ENCODE measurements around the gene ZCCHC4.

The ZCCHC4 gene

DNA sequence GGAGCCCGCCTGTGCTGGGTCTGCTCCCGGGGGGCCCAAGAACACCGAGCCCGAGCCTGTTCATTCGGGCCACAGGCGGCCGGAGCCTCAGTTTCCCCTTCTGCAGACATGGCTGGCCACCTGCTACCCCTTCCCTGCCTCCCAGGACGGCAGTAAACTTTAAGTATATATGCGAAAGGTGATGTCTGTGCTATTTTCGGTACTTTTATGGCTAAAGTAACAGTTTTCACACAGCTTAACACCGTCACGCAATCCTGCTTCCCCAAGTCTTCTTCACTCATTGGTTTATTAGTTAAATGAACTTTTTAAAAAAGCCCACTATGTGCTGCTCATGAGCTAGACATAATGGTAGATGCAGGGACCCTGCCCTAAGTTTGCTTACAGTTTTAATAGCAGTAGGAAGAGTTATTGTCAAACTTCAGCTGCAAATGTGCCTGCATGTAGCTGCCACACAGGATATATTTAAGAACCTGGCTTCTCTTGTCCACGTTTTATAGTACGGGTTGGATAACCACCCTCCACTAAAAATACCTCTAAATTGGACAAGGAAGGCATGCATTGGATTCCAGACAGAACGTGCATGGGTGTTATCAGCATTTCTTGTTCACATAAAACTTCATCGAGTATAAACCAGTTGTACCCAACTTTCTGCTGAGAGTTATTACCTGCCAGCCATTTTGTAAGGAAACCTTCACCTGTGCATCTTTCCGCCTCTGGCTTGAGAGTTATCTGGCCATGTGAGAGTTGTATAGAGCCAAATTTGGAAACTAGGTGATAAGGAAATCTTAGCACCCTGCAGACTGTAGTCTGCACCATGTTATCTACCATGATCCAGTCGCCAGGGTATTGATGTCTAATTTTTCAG is 65.2 kb downstream of the ZCCHC4 start:
- no peak for DNase-seq (ENCODE audit: low read depth, low spot score)

- no peak for DNase-seq (ENCODE audit: low read depth, low spot score)
Measured at GRCh38 chr4:25378437-25378743, 65.8 kb downstream of the ZCCHC4 start.

DNA sequence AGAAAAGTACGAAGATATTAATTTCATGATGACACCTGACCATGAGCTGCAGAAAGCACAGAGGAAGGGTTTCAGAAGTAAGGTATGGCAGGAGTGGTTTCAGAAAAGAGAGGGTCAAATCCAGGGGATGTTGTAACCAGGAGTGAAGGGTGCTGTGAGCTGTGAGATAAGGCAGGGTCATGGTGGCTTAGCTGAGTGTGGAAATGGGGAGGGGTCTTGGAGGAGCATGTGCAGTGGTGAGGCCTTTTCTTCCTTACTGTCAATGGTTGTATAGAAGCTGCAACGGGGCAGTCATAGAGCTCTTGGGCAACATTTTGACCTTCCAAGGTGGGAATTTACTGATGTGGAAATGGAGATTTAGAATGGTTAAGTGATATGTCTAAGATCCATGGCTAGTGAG is 67.0 kb downstream of the ZCCHC4 start:
- DNase-seq (ENCODE audit: low read depth, low spot score) = no peak

- no peak for DNase-seq (ENCODE audit: low read depth, low spot score)
Measured at GRCh38 chr4:25383647-25384046, 71.1 kb downstream of the ZCCHC4 start.

DNA sequence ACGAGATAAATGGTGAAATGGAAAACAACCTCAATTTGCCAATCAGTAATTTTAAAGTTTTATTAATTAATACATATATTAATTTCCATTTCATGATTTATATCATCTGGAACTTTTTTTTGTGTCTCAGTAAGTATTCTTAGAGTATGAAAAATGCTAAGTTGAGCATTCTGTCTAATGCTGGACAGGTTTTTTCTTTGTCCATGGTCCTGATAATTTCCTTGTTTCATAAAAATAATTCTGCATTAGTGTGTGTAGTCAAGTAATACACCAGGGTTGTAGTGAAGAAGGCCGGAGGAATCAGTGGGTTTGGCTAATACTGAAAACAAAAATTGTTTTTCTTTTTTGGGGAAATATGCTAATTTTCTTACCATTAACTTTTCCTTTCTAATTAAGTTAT is 74.4 kb downstream of the ZCCHC4 start:
- no peak for DNase-seq (ENCODE audit: low read depth, low spot score)

DNA sequence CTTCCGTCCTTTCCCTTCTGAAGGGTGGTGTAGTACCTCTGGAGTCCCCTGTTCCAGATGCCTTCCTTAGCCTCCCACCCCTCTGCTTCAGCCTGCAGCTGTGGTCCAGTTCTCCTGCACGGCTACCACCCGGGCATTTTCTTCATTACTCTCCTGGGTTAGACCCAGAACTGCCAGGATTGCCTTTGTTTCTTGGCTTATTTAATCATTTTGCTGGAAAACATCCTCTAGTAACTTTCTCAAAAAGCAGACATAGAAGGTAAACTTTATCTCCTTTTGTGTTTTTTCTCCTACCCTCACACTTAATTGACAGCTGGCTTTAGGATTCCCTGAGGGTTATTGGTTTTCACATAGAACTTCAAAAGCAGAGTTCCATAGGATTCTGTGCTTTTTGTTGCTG is 84.7 kb downstream of the ZCCHC4 start:
- no peak for DNase-seq (ENCODE audit: low read depth, low spot score)

DNA sequence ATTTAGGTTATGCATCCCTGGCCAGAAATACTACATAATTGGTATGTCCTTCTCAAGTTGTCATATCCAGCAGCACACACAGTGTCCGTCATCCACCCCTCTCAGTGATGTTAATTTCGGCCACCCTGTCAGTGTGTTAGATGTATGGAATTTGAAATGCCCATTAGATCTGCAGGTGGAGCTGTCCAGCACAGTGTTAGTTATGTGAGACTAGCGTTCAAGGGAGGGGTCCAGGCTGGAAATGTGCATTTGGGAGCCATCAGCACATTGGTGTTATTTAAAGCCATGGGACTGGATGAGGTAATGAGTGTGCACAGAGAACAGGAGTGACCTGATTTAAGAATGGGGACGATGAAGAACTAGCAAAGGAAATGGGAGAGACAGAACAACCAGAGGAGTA is 86.9 kb downstream of the ZCCHC4 start:
- no peak for DNase-seq (ENCODE audit: low read depth, low spot score)

DNA sequence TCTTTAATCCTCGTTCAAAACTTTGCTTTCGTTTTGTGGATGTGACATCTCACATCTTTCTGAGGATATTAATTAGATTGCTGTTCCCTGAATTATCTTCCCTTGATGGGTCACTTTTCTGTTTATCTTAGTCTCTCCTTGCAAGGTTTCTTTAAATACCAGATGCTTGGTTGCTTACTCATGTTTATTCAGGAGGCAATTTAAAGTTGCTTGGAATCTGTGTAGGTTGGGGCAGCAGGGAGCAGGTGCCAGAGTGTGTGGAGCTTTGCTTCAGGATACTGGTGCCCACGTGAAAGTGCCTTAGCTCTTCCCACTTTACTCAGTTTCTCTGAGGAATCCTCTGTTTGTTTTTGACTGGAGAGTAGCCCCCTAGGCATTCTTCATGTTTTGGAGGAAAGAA is 88.5 kb downstream of the ZCCHC4 start:
- no peak for DNase-seq (ENCODE audit: low read depth, low spot score)

DNA sequence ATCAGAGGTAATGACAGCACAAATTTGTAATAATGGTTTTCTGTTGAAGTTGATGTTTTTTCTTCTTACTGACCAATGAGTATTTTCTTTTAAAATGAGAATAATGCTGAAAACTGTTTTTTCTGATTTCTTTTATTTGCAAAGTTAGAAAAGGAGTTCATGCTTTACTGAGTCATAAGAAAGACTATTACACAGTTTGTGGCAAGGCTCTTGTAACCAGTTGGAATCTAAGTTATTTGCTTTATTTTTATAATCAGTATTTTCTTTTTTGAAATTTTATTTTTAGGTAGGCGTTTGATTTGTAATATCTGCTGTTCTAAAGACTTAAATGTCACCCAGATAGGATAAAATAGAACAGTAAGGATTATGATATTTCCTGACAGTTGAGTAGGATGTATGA is 89.9 kb downstream of the ZCCHC4 start:
- no peak for DNase-seq (ENCODE audit: low read depth, low spot score)

DNA sequence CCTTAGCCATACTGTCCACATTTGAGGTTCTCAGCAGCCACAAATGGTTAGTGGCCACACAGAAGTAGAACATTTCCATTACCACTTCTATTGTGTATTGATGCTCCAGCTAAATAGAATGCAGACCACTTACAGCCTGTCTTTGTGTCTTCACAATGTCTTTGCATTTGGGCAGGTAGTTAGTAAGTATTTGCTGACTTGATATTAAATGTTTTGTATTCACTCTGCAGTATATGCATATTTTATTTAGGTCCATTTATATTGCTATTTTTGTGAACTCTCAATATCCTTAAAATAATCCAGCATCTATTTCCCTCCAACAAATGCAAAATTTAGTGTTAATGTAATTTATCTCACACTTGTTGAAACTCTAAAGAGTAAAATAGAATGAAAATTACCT is 91.1 kb downstream of the ZCCHC4 start:
- no peak for DNase-seq (ENCODE audit: low read depth, low spot score)

DNA sequence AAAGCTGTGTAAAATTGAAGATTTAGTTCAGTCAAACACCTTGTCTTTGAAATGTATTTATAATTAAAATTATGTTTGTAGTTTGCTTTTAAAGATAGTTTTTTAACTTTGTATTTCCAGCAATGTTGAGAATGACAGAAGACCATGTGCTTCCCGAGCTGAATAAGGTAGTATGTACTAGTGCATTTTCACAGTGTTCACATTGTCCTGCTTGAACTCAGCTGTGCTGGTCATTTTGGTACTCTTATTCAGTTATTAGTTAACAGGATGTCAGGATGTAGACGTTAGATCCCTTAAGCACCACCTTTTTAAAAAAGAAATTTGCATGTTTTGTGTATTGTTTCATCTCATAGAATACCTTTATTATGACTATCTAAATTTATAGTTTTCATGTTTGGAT is 92.9 kb downstream of the ZCCHC4 start:
- DNase-seq (ENCODE audit: low read depth, low spot score) = no peak

GRCh38 chr4:25406081-25406692 is 93.6 kb downstream of the ZCCHC4 start:
- DNase-seq (ENCODE audit: low read depth, low spot score) = no peak

- DNase-seq (ENCODE audit: low read depth, low spot score) = no peak
Measured at GRCh38 chr4:25410820-25411529, 98.4 kb downstream of the ZCCHC4 start.

DNA sequence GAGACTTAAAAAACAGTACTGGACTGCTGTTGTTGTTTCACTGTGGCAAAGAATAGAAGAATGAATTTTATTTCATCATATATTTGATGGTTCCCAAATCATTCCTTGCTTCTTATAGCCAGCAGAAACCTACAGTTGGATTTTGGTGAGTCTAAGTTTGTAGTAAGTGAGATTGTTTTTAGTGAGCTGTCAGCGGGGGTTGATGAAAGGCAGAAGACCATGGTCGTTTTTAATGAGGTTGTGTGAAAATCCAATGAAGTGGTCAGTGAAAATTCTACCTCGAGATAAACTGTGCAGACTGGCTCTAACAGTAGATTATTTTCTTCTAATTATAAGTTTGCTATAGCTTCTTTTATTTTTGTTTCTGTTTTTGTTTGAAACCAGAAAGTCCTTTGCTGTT is 100.7 kb downstream of the ZCCHC4 start:
- no peak for DNase-seq (ENCODE audit: low read depth, low spot score)

DNA sequence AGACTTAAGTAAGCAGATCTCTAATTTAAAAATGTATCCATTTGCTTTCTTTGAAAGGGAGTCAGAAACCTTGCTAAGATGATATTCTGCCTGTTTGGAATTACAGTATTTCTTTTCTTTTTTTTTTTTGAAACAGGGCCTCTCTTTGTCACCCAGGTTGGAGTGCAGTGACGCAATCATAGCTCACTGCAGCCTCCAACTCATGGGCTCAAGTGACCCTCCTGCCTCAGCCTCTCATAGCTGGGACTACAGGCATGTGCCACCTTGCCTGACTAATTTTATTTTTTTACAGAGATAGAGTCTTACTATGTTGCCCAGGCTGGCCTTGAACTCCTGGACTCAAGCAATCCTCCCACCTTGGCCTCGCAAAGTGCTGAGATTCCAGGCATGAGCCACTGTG is 104.4 kb downstream of the ZCCHC4 start:
- DNase-seq (ENCODE audit: low read depth, low spot score) = no peak

All from activated naive CD8-positive, alpha-beta T cell treated with anti-CD3 and anti-CD28 coated beads, Interleukin-2, amount 50 U/mL, for 16 hours (primary cell).